OCI-LY3 (cell line): ENCODE results near the gene DENND1A.

Experiments used
- H2AFZ ChIP-seq: fragments of 200-600, 300-600 bp; shearing (Covaris generic); 2 replicates; pipeline ENCODE4 v1.6.0; 2014; ENCODE audit warnings: antibody characterized with exemption, low read depth, low read length
- H3K27ac ChIP-seq: fragments of 200-600, 300-600 bp; sonication (generic); 2 replicates; pipeline ENCODE4 v1.5.1; 2014; ENCODE audit warnings: mild to moderate bottlenecking, low read length, moderate library complexity, mixed read lengths
- H3K27me3 ChIP-seq: fragments of 200-600, 300-600 bp; sonication (generic); 2 replicates; pipeline ENCODE4 v1.6.1; 2014; ENCODE audit warnings: low read depth, low read length, mixed read lengths
- H3K36me3 ChIP-seq: fragments of 200-600, 300-600 bp; sonication (generic); replicated peaks from 2 replicates; pipeline ENCODE3; 2014; ENCODE audit warnings: low read depth, low read length, mixed read lengths
- H3K4me1 ChIP-seq: fragments of 300-600, 200-600 bp; sonication (generic); 2 replicates; pipeline ENCODE4 v1.6.1; 2014; ENCODE audit warnings: low read length, mixed read lengths
- H3K4me2 ChIP-seq: fragments of 200-600, 300-600 bp; sonication (generic); 2 replicates; pipeline ENCODE4 v1.6.1; 2014; ENCODE audit warnings: low read length, mixed read lengths
- H3K4me3 ChIP-seq: fragments of 300-600, 200-600 bp; sonication (generic); 2 replicates; pipeline ENCODE4 v1.5.1; 2014; ENCODE audit warnings: antibody characterized with exemption, mild to moderate bottlenecking, low read length, moderate library complexity
- H3K79me2 ChIP-seq: fragments of 300-600, 200-600 bp; shearing (Covaris generic); 2 replicates; pipeline ENCODE4 v1.6.1; 2014; ENCODE audit warnings: mild to moderate bottlenecking, low read length, mixed read lengths
- H3K9ac ChIP-seq: fragments of 300-600, 200-600 bp; shearing (Covaris generic); 2 replicates; pipeline ENCODE4 v1.6.0; 2014; ENCODE audit warnings: mild to moderate bottlenecking, low read length, moderate library complexity
- H3K9me3 ChIP-seq: fragments of 200-600, 300-600 bp; shearing (Covaris generic); 2 replicates; pipeline ENCODE4 v1.6.1; 2014; ENCODE audit warnings: low read length, mixed read lengths; ENCODE audit not compliant: insufficient read depth
- H4K20me1 ChIP-seq: fragments of 200-600, 300-600 bp; sonication (generic); 2 replicates; pipeline ENCODE4 v1.6.1; 2016; ENCODE audit warnings: low read length, mixed read lengths; ENCODE audit not compliant: insufficient read depth
- EZH2phosphoT487 ChIP-seq: fragments of 200-600 bp; shearing (Covaris generic); IDR thresholded peaks from 2 replicates; pipeline ENCODE4 v1.6.1; 2018; ENCODE audit warnings: antibody characterized with exemption, mixed run types, low read depth
- TF ChIP-seq, protein P1 (sequence below): fragments of 200-600, 300-600 bp; sonication (generic); IDR thresholded peaks from 2 replicates; pipeline ENCODE4 v1.5.1; 2014; ENCODE audit warnings: antibody characterized with exemption, low read length, low read depth

Gene DENND1A

DNA sequence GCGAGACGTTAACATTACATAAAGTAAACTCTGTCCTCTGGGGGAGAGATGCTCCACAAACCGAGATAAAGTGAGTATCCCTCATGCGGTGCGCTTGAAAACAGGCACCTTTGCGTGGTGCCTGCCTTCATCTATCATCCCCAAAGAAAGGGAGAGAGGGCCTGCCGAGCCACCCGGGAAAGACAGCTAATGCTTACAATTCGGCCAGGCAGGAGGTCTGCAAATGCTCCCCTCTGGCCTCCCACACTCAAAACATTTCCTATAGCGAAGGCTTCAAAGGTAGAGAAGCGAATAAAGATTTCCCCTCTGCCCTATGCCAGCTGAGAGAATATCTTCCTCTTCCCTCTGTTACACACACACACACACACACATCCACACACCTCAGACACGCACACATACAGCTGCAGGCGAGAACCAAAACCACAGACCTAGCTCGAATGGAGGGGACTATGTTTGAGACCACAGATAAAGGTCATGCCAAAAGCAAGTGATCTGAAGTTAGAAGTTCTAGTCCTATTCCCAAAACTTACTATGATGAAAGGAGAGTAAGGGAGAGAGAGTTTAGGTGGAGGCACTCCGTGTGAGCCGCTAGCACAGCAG, 441.1 kb downstream of the DENND1A start:
- H4K20me1 ChIP-seq: peaks cover 7% of the 10 kb centered on the region; the same call in 1 of the 2 replicates
- H3K27ac ChIP-seq: no peak overlapping the region
- H3K9me3 ChIP-seq: no peaks in the 10 kb centered on the region
- no peak for TF ChIP-seq EZH2phosphoT487
- TF ChIP-seq, protein P1, sequence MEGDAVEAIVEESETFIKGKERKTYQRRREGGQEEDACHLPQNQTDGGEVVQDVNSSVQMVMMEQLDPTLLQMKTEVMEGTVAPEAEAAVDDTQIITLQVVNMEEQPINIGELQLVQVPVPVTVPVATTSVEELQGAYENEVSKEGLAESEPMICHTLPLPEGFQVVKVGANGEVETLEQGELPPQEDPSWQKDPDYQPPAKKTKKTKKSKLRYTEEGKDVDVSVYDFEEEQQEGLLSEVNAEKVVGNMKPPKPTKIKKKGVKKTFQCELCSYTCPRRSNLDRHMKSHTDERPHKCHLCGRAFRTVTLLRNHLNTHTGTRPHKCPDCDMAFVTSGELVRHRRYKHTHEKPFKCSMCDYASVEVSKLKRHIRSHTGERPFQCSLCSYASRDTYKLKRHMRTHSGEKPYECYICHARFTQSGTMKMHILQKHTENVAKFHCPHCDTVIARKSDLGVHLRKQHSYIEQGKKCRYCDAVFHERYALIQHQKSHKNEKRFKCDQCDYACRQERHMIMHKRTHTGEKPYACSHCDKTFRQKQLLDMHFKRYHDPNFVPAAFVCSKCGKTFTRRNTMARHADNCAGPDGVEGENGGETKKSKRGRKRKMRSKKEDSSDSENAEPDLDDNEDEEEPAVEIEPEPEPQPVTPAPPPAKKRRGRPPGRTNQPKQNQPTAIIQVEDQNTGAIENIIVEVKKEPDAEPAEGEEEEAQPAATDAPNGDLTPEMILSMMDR: no peak
- H3K79me2 ChIP-seq: no peaks in the 10 kb centered on the region
- H2AFZ ChIP-seq: no peak overlapping the region
- no peak overlapping the region for H3K4me2 ChIP-seq
- H3K4me1 ChIP-seq: no peaks in the 10 kb centered on the region
- H3K36me3 ChIP-seq: peaks cover 3% of the 10 kb centered on the region
- H3K4me3 ChIP-seq: no peak overlapping the region
- no peak overlapping the region for H3K9ac ChIP-seq
- no peaks in the 10 kb centered on the region for H3K27me3 ChIP-seq

DNA sequence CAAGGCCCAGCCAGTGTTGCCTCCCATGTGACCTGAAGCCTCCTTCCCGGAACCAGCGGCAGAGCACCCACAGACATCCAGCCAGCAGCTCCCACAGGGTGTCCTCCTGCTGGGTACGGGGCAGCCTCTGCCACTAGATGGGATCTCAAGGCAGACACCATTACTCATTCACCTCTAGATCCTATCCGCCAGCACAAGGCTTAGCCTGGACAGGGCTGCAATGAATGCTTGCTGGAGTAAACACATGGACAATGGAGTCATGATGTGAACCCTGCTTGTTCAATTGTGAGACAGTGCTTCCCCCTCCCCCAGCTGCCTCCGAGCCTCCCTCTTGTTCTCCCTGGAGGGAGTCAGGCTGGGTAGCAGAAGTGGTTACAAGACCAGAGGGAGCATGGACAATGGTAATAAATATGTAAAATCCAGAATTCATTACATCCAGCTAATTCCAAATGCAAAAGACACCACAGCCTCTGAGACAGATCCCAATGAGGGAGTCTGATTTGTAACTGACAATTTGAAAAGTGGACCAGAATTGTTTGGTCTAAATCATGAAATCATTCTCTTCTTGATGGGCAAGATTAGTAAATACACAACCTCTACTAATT, 441.9 kb downstream of the DENND1A start:
- Histone ChIP-seq H4K20me1 (peaks cover 7% of the 10 kb centered on the region; the same call in 1 of the 2 replicates), H3K79me2 (no peaks in the 10 kb centered on the region), H2AFZ (no peak overlapping the region), H3K9ac (no peak overlapping the region), H3K36me3 (peaks cover 3% of the 10 kb centered on the region), H3K27ac (no peak overlapping the region), H3K4me3 (no peak overlapping the region), H3K27me3 (no peaks in the 10 kb centered on the region), H3K4me1 (no peaks in the 10 kb centered on the region), H3K9me3 (no peaks in the 10 kb centered on the region), H3K4me2 (no peak overlapping the region)
- TF ChIP-seq, protein P1: no peak
- no peak for TF ChIP-seq EZH2phosphoT487

DNA sequence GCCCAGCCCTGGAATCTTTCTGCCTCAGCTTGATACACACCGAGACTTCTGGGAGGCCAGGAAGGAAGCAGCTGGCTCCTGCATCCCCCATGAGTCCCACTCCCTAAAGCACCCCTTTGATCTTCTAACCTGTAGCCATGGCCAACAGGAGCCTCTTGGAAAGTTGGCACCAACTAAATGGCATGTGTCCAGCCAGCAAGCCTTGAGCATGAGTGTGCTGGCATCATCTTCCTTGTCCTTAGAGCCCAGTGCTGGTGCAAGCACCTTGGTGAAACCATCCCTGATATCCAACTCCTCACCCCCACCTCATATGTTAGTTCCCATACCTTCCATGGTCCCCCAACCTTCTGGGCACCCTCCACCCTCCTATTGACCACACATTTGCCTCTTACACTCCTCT, 443.5 kb downstream of the DENND1A start:
- 0 out of 2 replicates have a peak, but pooled peaks cover 2% of the 10 kb centered on the region for H4K20me1 ChIP-seq
- peaks cover 3% of the 10 kb centered on the region for H3K36me3 ChIP-seq
- no peak overlapping the region for H3K4me3 ChIP-seq

DNA sequence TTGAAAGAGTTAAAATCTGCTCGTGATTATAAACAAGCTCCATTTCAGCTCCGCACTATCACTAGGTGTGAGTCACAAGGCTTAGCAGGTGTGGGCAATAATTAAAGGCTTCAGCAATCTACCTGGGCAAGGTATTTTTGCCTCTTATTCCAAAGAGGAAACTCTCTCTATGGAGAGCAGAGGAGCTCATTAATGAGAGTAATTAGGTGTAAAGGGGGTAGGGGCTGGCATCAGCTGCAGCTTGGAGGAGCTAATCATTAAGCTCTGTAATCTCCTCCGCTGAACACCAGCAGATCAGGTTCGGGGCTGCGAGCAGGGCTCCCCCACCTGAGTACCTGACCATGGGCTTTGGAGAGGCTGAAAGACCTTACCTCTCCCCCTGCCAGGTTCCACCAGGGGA, 444.7 kb downstream of the DENND1A start:
- H3K27ac ChIP-seq: no peak overlapping the region
- no peak overlapping the region for H2AFZ ChIP-seq
- peaks cover 2% of the 10 kb centered on the region; the same call in 1 of the 2 replicates for H4K20me1 ChIP-seq
- TF ChIP-seq, protein P1: no peak
- no peak for TF ChIP-seq EZH2phosphoT487
- no peak overlapping the region for H3K4me3 ChIP-seq
- H3K4me2 ChIP-seq: no peak overlapping the region
- H3K79me2 ChIP-seq: no peaks in the 10 kb centered on the region
- peaks cover 3% of the 10 kb centered on the region for H3K36me3 ChIP-seq
- H3K27me3 ChIP-seq: no peaks in the 10 kb centered on the region
- H3K4me1 ChIP-seq: no peaks in the 10 kb centered on the region
- no peak overlapping the region for H3K9ac ChIP-seq
- H3K9me3 ChIP-seq: no peaks in the 10 kb centered on the region

More for the DNA sequence above, 443.5 kb downstream of the DENND1A start:
- H3K27ac ChIP-seq: no peak overlapping the region
- H2AFZ ChIP-seq: no peak overlapping the region
- TF ChIP-seq, protein P1: no peak
- TF ChIP-seq EZH2phosphoT487: no peak
- H3K79me2 ChIP-seq: no peaks in the 10 kb centered on the region
- no peaks in the 10 kb centered on the region for H3K27me3 ChIP-seq
- no peak overlapping the region for H3K9ac ChIP-seq
- H3K4me1 ChIP-seq: no peaks in the 10 kb centered on the region
- H3K9me3 ChIP-seq: no peaks in the 10 kb centered on the region
- H3K4me2 ChIP-seq: no peak overlapping the region
